ENCODE measurements around the gene PTPRM.

DNA sequence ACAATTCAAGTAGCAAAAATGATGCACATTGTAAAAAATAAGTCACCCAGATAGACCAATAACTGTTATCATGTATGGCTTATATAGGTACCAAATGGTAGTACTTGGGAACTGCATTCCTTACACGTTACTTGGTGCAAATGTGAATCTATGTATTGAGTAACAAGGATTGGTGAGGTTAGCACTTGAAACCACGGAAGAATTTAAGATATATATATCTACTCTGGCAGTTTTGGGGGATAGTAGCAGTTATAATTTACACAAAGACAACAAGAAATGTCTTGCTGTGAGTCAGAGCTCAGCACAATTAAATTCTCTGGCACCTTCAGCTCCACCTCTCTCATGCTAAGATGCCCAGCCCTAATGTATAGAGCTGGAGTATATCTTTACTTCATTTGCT is 682.7 kb downstream of the PTPRM start:
- TF ChIP-seq, protein P1, sequence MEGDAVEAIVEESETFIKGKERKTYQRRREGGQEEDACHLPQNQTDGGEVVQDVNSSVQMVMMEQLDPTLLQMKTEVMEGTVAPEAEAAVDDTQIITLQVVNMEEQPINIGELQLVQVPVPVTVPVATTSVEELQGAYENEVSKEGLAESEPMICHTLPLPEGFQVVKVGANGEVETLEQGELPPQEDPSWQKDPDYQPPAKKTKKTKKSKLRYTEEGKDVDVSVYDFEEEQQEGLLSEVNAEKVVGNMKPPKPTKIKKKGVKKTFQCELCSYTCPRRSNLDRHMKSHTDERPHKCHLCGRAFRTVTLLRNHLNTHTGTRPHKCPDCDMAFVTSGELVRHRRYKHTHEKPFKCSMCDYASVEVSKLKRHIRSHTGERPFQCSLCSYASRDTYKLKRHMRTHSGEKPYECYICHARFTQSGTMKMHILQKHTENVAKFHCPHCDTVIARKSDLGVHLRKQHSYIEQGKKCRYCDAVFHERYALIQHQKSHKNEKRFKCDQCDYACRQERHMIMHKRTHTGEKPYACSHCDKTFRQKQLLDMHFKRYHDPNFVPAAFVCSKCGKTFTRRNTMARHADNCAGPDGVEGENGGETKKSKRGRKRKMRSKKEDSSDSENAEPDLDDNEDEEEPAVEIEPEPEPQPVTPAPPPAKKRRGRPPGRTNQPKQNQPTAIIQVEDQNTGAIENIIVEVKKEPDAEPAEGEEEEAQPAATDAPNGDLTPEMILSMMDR (IDR thresholded peaks at IDR 0.05; ENCODE audit: poor library complexity, severe bottlenecking): no peak
- TF ChIP-seq MXI1 (conservative IDR thresholded peaks at IDR 0.05; ENCODE audit: poor library complexity, severe bottlenecking) (no peak), EP300 (conservative IDR thresholded peaks at IDR 0.05; ENCODE audit: poor library complexity, severe bottlenecking) (no peak), EZH2 (IDR thresholded peaks at IDR 0.05; ENCODE audit: borderline replicate concordance, insufficient read depth, low read length, poor library complexity, severe bottlenecking) (no peak)
- TF ChIP-seq, protein P2, sequence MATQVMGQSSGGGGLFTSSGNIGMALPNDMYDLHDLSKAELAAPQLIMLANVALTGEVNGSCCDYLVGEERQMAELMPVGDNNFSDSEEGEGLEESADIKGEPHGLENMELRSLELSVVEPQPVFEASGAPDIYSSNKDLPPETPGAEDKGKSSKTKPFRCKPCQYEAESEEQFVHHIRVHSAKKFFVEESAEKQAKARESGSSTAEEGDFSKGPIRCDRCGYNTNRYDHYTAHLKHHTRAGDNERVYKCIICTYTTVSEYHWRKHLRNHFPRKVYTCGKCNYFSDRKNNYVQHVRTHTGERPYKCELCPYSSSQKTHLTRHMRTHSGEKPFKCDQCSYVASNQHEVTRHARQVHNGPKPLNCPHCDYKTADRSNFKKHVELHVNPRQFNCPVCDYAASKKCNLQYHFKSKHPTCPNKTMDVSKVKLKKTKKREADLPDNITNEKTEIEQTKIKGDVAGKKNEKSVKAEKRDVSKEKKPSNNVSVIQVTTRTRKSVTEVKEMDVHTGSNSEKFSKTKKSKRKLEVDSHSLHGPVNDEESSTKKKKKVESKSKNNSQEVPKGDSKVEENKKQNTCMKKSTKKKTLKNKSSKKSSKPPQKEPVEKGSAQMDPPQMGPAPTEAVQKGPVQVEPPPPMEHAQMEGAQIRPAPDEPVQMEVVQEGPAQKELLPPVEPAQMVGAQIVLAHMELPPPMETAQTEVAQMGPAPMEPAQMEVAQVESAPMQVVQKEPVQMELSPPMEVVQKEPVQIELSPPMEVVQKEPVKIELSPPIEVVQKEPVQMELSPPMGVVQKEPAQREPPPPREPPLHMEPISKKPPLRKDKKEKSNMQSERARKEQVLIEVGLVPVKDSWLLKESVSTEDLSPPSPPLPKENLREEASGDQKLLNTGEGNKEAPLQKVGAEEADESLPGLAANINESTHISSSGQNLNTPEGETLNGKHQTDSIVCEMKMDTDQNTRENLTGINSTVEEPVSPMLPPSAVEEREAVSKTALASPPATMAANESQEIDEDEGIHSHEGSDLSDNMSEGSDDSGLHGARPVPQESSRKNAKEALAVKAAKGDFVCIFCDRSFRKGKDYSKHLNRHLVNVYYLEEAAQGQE (IDR thresholded peaks at IDR 0.05; ENCODE audit: borderline replicate concordance): no peak
